Parathyroid adenoma (tissue), 2 donors: ENCODE measurements around the gene CALD1.

ENCODE experiments used
- H2AFZ ChIP-seq: fragments of 300-600 bp; sonication (generic); one replicate; pipeline ENCODE4 v1.7.0; 2017; ENCODE audit warnings: antibody characterized with exemption, mild to moderate bottlenecking
- H3K27ac ChIP-seq: fragments of 300-600 bp; sonication (generic); one replicate; pipeline ENCODE4 v1.7.0; 2017
- H3K27me3 ChIP-seq: fragments of 300-600 bp; sonication (generic); one replicate; pipeline ENCODE4 v1.7.0; 2017; ENCODE audit warnings: low read length; ENCODE audit not compliant: control insufficient read depth, insufficient read depth
- H3K36me3 ChIP-seq: fragments of 300-600 bp; sonication (generic); one replicate; pipeline ENCODE4 v1.7.0; 2017; ENCODE audit warnings: low read length; ENCODE audit not compliant: control insufficient read depth, insufficient read depth
- H3K4me1 ChIP-seq: fragments of 300-600 bp; sonication (generic); one replicate; pipeline ENCODE4 v1.7.0; 2017; ENCODE audit warnings: control low read depth
- H3K4me2 ChIP-seq: fragments of 300-600 bp; sonication (generic); one replicate; pipeline ENCODE4 v1.7.0; 2017; ENCODE audit warnings: low read length
- H3K4me3 ChIP-seq: fragments of 300-600 bp; sonication (generic); one replicate; pipeline ENCODE4 v1.7.0; 2017; ENCODE audit warnings: low read depth, low read length
- H3K79me2 ChIP-seq: fragments of 300-600 bp; sonication (generic); one replicate; pipeline ENCODE4 v1.7.0; 2017; ENCODE audit warnings: control low read depth
- H3K9ac ChIP-seq: fragments of 300-600 bp; sonication (generic); one replicate; pipeline ENCODE4 v1.7.0; 2017; ENCODE audit warnings: mild to moderate bottlenecking
- H3K9me3 ChIP-seq: fragments of 300-600 bp; sonication (generic); one replicate; pipeline ENCODE4 v1.7.0; 2017; ENCODE audit warnings: low read length; ENCODE audit not compliant: control insufficient read depth
- TF ChIP-seq, protein P1 (sequence below): fragments of 300-600 bp; sonication (generic); IDR thresholded peaks from one replicate; pipeline ENCODE4 v1.7.0; 2017; ENCODE audit warnings: antibody characterized with exemption, mild to moderate bottlenecking
- donor health status: primary hyperparathyroidism.

CALD1 gene

DNA sequence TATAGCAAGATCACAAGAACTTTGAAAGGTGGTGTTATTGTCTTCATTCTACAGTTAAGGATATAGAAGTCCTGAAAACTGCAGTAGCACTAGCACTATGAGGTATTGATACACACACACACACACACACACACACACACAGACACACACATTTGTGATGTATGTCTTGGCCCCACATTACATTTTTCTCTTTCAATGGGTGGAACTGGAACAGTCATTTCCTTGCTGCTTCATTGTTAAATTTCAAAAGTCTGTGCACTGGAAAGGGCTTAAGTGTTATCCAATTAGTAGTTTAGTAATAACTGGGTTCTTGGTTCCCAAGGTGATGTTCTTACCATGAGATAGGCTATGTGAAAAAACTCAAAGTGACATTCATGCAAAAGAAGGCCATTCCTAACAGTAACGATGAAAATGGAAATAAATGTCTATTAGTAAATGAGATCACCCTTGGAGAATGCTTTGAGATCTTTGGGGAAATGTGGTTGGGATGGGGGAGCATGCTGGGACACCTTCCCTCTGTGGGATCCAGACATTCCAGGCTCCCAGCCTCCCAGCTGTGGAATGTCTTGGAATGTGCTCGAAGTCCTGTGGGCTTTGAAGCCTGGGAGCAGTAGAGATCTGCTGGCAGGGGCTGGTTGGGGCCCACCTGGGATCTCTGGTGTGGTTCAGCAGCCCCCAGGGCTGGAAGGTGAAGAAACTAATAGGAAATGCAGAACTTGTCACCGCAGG lies 37.4 kb upstream of the CALD1 start:
- Histone ChIP-seq H3K9me3 (no peaks in the 10 kb centered on the region), H3K36me3 (no peaks in the 10 kb centered on the region), H3K27me3 (no peaks in the 10 kb centered on the region), H3K4me1 (peaks cover 20% of the 10 kb centered on the region), H3K4me2 (no peak overlapping the region), H2AFZ (no peak overlapping the region), H3K4me3 (no peak overlapping the region), H3K79me2 (no peaks in the 10 kb centered on the region), H3K9ac (no peak overlapping the region), H3K27ac (no peak overlapping the region)
- TF ChIP-seq, protein P1, sequence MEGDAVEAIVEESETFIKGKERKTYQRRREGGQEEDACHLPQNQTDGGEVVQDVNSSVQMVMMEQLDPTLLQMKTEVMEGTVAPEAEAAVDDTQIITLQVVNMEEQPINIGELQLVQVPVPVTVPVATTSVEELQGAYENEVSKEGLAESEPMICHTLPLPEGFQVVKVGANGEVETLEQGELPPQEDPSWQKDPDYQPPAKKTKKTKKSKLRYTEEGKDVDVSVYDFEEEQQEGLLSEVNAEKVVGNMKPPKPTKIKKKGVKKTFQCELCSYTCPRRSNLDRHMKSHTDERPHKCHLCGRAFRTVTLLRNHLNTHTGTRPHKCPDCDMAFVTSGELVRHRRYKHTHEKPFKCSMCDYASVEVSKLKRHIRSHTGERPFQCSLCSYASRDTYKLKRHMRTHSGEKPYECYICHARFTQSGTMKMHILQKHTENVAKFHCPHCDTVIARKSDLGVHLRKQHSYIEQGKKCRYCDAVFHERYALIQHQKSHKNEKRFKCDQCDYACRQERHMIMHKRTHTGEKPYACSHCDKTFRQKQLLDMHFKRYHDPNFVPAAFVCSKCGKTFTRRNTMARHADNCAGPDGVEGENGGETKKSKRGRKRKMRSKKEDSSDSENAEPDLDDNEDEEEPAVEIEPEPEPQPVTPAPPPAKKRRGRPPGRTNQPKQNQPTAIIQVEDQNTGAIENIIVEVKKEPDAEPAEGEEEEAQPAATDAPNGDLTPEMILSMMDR, result no peak

- Histone ChIP-seq H3K27ac (peak overlapping the region; percentile 9), H3K9me3 (no peaks in the 10 kb centered on the region), H3K79me2 (no peaks in the 10 kb centered on the region), H3K9ac (no peak overlapping the region), H3K4me1 (peaks cover 16% of the 10 kb centered on the region), H3K4me2 (no peak overlapping the region), H3K36me3 (no peaks in the 10 kb centered on the region), H3K27me3 (no peaks in the 10 kb centered on the region), H3K4me3 (no peak overlapping the region), H2AFZ (peak overlapping the region; percentile 40)
- TF ChIP-seq, protein P1, result no peak
Observed at GRCh38 chr7:134742688-134743350, 36.6 kb upstream of the CALD1 start.

GRCh38 chr7:134744569-134744968 lies 34.9 kb upstream of the CALD1 start:
- Histone ChIP-seq H3K27ac (no peak overlapping the region), H3K9me3 (no peaks in the 10 kb centered on the region), H3K4me2 (no peak overlapping the region), H3K27me3 (no peaks in the 10 kb centered on the region), H3K4me3 (no peak overlapping the region), H3K79me2 (no peaks in the 10 kb centered on the region), H3K9ac (no peak overlapping the region), H3K36me3 (no peaks in the 10 kb centered on the region), H3K4me1 (peaks cover 11% of the 10 kb centered on the region), H2AFZ (no peak overlapping the region)
- TF ChIP-seq, protein P1, result no peak

- H3K79me2 ChIP-seq, result no peaks in the 10 kb centered on the region
- H3K27me3 ChIP-seq, result no peaks in the 10 kb centered on the region
- no peaks in the 10 kb centered on the region for H3K9me3 ChIP-seq
- TF ChIP-seq, protein P1, result no peak
- no peaks in the 10 kb centered on the region for H3K36me3 ChIP-seq
- no peak overlapping the region for H3K4me3 ChIP-seq
- H3K4me2 ChIP-seq, result no peak overlapping the region
- peaks cover 11% of the 10 kb centered on the region for H3K4me1 ChIP-seq
- no peak overlapping the region for H3K9ac ChIP-seq
- H2AFZ ChIP-seq, result no peak overlapping the region
- no peak overlapping the region for H3K27ac ChIP-seq
Observed at GRCh38 chr7:134747326-134747725, 32.1 kb upstream of the CALD1 start.
